ENCODE data around the gene FABP1.

FABP1 gene

GRCh38 chr2:88139203-88139702, 11.4 kb upstream of the FABP1 start:
- no peak for TF ChIP-seq CTCF (conservative IDR thresholded peaks at IDR 0.05; ENCODE audit: low read depth, low read length)
- H3K4me2 ChIP-seq, result no peak overlapping the region
- H3K27me3 ChIP-seq (ENCODE audit: insufficient read depth, low read depth), result no peaks in the 10 kb centered on the region
- no peak overlapping the region for H3K27ac ChIP-seq
- no peaks in the 10 kb centered on the region for H4K20me1 ChIP-seq (ENCODE audit: insufficient read depth)
- no peak overlapping the region for H3K9ac ChIP-seq
- no peaks in the 10 kb centered on the region for H3K4me1 ChIP-seq (ENCODE audit: low read depth, poor library complexity, severe bottlenecking)
- no peak overlapping the region for H3K4me3 ChIP-seq (IDR thresholded peaks at IDR 0.05; ENCODE audit: insufficient read depth, low read depth, low read length)
- H3K36me3 ChIP-seq (ENCODE audit: insufficient read depth), result no peaks in the 10 kb centered on the region
- no peak overlapping the region for H2AFZ ChIP-seq (ENCODE audit: low read depth)
- no peaks in the 10 kb centered on the region for H3K79me2 ChIP-seq (ENCODE audit: insufficient read depth, low read depth)

- Histone ChIP-seq H3K79me2 (ENCODE audit: insufficient read depth, low read depth) (no peaks in the 10 kb centered on the region), H3K27ac (no peak overlapping the region), H3K36me3 (ENCODE audit: insufficient read depth) (no peaks in the 10 kb centered on the region), H3K4me3 (IDR thresholded peaks at IDR 0.05; ENCODE audit: insufficient read depth, low read depth, low read length) (no peak overlapping the region), H3K27me3 (ENCODE audit: insufficient read depth, low read depth) (no peaks in the 10 kb centered on the region), H3K9ac (no peak overlapping the region), H2AFZ (ENCODE audit: low read depth) (no peak overlapping the region), H4K20me1 (ENCODE audit: insufficient read depth) (no peaks in the 10 kb centered on the region), H3K4me2 (no peak overlapping the region), H3K4me1 (ENCODE audit: low read depth, poor library complexity, severe bottlenecking) (no peaks in the 10 kb centered on the region)
- no peak for TF ChIP-seq CTCF (conservative IDR thresholded peaks at IDR 0.05; ENCODE audit: low read depth, low read length)
These were observed 10.0 kb upstream of the FABP1 start for GRCh38 chr2:88137833-88138232.

GRCh38 chr2:88136817-88137216, 9.0 kb upstream of the FABP1 start:
- no peaks in the 10 kb centered on the region for H3K79me2 ChIP-seq (ENCODE audit: insufficient read depth, low read depth)
- no peak overlapping the region for H3K9ac ChIP-seq
- H3K36me3 ChIP-seq (ENCODE audit: insufficient read depth), result no peaks in the 10 kb centered on the region
- H2AFZ ChIP-seq (ENCODE audit: low read depth), result no peak overlapping the region
- no peak overlapping the region for H3K27ac ChIP-seq
- no peaks in the 10 kb centered on the region for H4K20me1 ChIP-seq (ENCODE audit: insufficient read depth)
- no peak overlapping the region for H3K4me3 ChIP-seq (IDR thresholded peaks at IDR 0.05; ENCODE audit: insufficient read depth, low read depth, low read length)
- H3K4me2 ChIP-seq, result no peak overlapping the region
- no peaks in the 10 kb centered on the region for H3K27me3 ChIP-seq (ENCODE audit: insufficient read depth, low read depth)
- TF ChIP-seq CTCF (conservative IDR thresholded peaks at IDR 0.05; ENCODE audit: low read depth, low read length), result no peak
- no peaks in the 10 kb centered on the region for H3K4me1 ChIP-seq (ENCODE audit: low read depth, poor library complexity, severe bottlenecking)

GRCh38 chr2:88133875-88134274, 6.0 kb upstream of the FABP1 start:
- Histone ChIP-seq H3K4me1 (ENCODE audit: low read depth, poor library complexity, severe bottlenecking) (no peaks in the 10 kb centered on the region), H4K20me1 (ENCODE audit: insufficient read depth) (no peaks in the 10 kb centered on the region), H3K36me3 (ENCODE audit: insufficient read depth) (no peaks in the 10 kb centered on the region), H3K27ac (no peak overlapping the region), H2AFZ (ENCODE audit: low read depth) (no peak overlapping the region), H3K27me3 (ENCODE audit: insufficient read depth, low read depth) (no peaks in the 10 kb centered on the region), H3K79me2 (ENCODE audit: insufficient read depth, low read depth) (no peaks in the 10 kb centered on the region), H3K9ac (no peak overlapping the region), H3K4me2 (no peak overlapping the region), H3K4me3 (IDR thresholded peaks at IDR 0.05; ENCODE audit: insufficient read depth, low read depth, low read length) (no peak overlapping the region)
- no peak for TF ChIP-seq CTCF (conservative IDR thresholded peaks at IDR 0.05; ENCODE audit: low read depth, low read length)

All from KMS-11 (cell line).